Brain microvascular endothelial cell (primary cell): Measurements from ENCODE around the gene TMEM132A.
A peak's percentile ranks its signal among the peaks of the same experiment; 100 is the strongest.

Experiments used
- DNase-seq: peaks from one replicate; pipeline ENCODE4 v3.0.0-alpha.2; 2020
- H3K27ac ChIP-seq: fragments of 250-450 bp; sonication (Bioruptor Pico); 2 replicates; pipeline ENCODE4 v1.5.1; 2020; ENCODE audit warnings: mild to moderate bottlenecking, moderate library complexity
- H3K27me3 ChIP-seq: fragments of 250-450 bp; sonication (Bioruptor Pico); replicated peaks from 2 replicates; pipeline ENCODE4 v1.5.1; 2020; ENCODE audit warnings: mild to moderate bottlenecking
- H3K36me3 ChIP-seq: fragments of 250-450 bp; sonication (Bioruptor Pico); replicated peaks from 2 replicates; pipeline ENCODE4 v1.5.1; 2020; ENCODE audit warnings: mild to moderate bottlenecking
- H3K4me3 ChIP-seq: 2 replicates; pipeline ENCODE4 v1.5.1; 2011; ENCODE audit warnings: low read depth, mild to moderate bottlenecking, control low read depth, low read length, moderate library complexity
- CTCF ChIP-seq: IDR thresholded peaks from 2 replicates; pipeline ENCODE4 v1.5.1; 2011; ENCODE audit warnings: low read depth, mild to moderate bottlenecking, moderate library complexity, low read length, control low read depth, inconsistent platforms; ENCODE audit errors: missing control alignments
- in situ Hi-C: cut with HindIII; loops from 2 replicates; pipeline ENCODE4 v1.10.0; 2017; ENCODE audit warnings: low sequenced_read_pairs, low pct_ligation_motif_present

Gene TMEM132A

GRCh38 chr11:60900673-60901404 lies 23.4 kb upstream of the TMEM132A start:
- Histone ChIP-seq H3K4me3 (no peak overlapping the region), H3K27me3 (no peaks in the 10 kb centered on the region), H3K27ac (no peak overlapping the region), H3K36me3 (peaks cover 64% of the 10 kb centered on the region)
- in situ Hi-C loops: loop anchor here (10.0 kb wide), 1 partner anchor 126 kb away; no protein-coding TSS in a partner anchor
- DNase-seq: no peak
- TF ChIP-seq CTCF: no peak

GRCh38 chr11:60902625-60903024 lies 21.6 kb upstream of the TMEM132A start:
- in situ Hi-C loops: loop anchor here (10.0 kb wide), 1 partner anchor 128 kb away; no protein-coding TSS in a partner anchor
- Histone ChIP-seq H3K36me3 (peaks cover 46% of the 10 kb centered on the region), H3K27ac (no peak overlapping the region), H3K27me3 (no peaks in the 10 kb centered on the region), H3K4me3 (no peak overlapping the region)
- no peak for DNase-seq
- TF ChIP-seq CTCF: no peak

GRCh38 chr11:60905047-60905446 lies 19.2 kb upstream of the TMEM132A start:
- peak overlapping the region; percentile 83 for H3K27ac ChIP-seq
- in situ Hi-C loops: loop anchor here (10.0 kb wide), 1 partner anchor 130 kb away; no protein-coding TSS in a partner anchor
- H3K36me3 ChIP-seq: peaks cover 26% of the 10 kb centered on the region
- H3K4me3 ChIP-seq: peak overlapping the region; percentile 83
- no peaks in the 10 kb centered on the region for H3K27me3 ChIP-seq
- DNase-seq: no peak
- TF ChIP-seq CTCF: no peak

GRCh38 chr11:60905551-60906113 lies 18.6 kb upstream of the TMEM132A start:
- no peak for DNase-seq
- peak overlapping the region; percentile 83 for H3K27ac ChIP-seq
- peak overlapping the region; percentile 83 for H3K4me3 ChIP-seq
- in situ Hi-C loops: loop anchor here (10.0 kb wide), 1 partner anchor 131 kb away; no protein-coding TSS in a partner anchor
- peaks cover 20% of the 10 kb centered on the region for H3K36me3 ChIP-seq
- no peak for TF ChIP-seq CTCF
- no peaks in the 10 kb centered on the region for H3K27me3 ChIP-seq

GRCh38 chr11:60906132-60906972 lies 17.9 kb upstream of the TMEM132A start, which contains the start of gene PRPF19:
PRPF19 (minus strand) TSS chr11:60906585; CDS start chr11:60906382, 203 bp downstream.
- Histone ChIP-seq H3K27me3 (no peaks in the 10 kb centered on the region), H3K36me3 (peaks cover 14% of the 10 kb centered on the region), H3K4me3 (peak within 1 kb of the TSS; percentile 83), H3K27ac (peak within 1 kb of the TSS; percentile 83)
- in situ Hi-C loops: loop anchor here (10.0 kb wide), 1 partner anchor 132 kb away; no protein-coding TSS in a partner anchor
- TF ChIP-seq CTCF: no peak
- peak; percentile 95 for DNase-seq
